Iris pigment epithelial cell (primary cell): ENCODE data around the gene GCAT.

Source experiments
- DNase-seq: peaks from one replicate; pipeline ENCODE4 v3.0.0-alpha.2; 2011; ENCODE audit warnings: low read depth

GCAT gene

DNA sequence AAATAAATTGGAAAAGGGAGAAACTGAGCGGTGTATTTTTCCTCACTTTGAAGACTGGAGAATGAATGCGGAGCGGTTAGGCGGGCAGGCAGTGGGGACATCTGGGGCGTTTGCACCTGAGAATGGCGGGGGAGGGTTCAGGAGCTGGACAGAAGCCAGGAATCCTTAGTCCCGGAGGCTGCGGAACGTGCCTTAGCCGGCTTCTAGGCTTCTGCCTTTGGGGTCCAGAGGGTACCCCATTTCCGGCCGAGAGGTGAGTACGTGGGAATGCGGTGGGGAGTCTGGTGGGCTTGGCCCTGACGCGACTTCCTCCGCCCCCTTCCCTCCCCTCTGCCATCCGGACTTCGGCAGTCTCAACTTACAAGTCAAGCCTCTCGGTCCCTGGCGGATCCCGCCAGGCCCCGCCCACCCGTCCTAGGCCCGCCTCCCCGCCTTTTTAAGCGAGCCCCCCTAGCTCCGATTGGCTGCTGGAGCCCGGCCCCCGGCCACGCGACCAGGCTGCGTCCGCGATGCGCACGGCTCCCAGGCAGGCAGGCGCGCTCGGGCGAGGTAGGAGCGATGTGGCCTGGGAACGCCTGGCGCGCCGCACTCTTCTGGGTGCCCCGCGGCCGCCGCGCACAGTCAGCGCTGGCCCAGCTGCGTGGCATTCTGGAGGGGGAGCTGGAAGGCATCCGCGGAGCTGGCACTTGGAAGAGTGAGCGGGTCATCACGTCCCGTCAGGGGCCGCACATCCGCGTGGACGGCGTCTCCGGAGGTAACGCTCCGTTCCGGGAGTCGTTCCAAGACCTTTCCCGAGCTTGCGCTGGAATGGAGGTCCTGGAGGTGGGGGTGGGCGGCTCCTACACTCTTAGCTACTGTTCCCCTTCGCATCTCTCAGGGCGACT is at the start of gene GCAT:
Gene GCAT (plus strand): TSS at position 525 of the 884 bp plus-strand sequence. CDS start 34 bp downstream, at position 559.
- DNase-seq = peak; percentile 98

DNA sequence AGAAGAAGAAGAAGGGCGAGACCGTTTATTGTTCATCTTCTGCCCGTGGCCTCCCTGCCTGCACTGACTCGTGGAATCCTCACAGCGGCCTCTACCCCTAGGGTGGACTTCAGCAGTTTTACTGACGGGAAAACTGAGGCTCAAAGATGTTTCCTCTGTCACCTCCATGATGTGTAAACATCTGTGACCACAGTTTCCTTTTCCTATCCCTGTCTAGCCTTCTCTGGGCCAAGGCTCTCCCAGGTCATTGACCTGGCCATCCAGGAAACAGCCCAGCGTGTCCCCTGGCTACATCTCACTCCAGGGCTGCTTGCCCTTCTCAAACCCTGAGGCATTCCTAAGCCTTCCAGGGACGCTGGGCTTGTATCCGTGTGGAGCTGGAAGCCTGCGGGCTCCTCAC is 49.0 kb upstream of the GCAT start:
- no peak for DNase-seq

GRCh38 chr22:37759281-37759680 is 48.5 kb upstream of the GCAT start:
- DNase-seq = no peak

- DNase-seq = no peak
Measured at GRCh38 chr22:37760152-37760551, 47.6 kb upstream of the GCAT start.

- DNase-seq = no peak
Measured at GRCh38 chr22:37762389-37762836, 45.3 kb upstream of the GCAT start.

- no peak for DNase-seq
Measured at GRCh38 chr22:37763012-37763411, 44.7 kb upstream of the GCAT start.

GRCh38 chr22:37763652-37764051 is 44.1 kb upstream of the GCAT start:
- no peak for DNase-seq

DNA sequence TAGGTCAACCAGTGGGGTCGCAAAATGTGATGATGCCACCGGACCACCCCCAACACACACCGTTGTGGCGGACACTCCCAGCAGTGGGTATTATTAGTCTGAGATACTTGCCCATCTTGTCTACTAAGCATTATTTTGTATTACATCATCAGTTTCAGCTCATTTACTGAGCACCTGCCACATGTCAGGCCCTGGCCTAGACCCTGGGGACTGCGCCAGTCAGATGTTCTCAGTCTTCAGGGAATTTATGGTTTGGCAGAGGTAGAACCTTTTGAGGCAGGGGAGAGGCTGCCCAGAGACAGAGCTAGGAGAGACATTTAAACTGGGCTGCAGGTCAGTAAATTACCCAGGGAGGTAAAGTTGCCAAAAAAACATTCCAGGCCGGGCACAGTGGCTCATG is 43.1 kb upstream of the GCAT start:
- DNase-seq = no peak

- no peak for DNase-seq
Measured at GRCh38 chr22:37765498-37765897, 42.2 kb upstream of the GCAT start.

GRCh38 chr22:37765953-37766576 is 41.7 kb upstream of the GCAT start:
- no peak for DNase-seq

DNA sequence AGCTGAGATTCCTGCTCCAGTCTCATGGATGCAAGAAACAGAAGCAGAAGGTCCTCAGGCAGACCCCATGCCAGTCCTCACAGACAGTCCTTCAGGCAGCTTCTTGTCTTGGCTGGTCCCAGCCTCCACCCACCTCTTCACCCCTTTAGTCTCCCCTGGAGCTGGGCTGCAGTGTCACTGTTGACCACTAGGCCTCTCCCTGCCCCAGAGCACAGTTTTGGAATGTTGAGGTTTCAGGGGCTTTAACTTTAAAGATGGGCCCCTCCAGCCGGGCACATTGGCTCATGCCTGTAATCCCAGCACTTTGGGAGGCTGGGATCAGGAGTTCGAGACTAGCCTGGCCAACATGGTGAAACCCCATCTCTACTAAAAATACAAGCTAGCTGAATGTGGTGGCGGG is 39.5 kb upstream of the GCAT start:
- no peak for DNase-seq

DNA sequence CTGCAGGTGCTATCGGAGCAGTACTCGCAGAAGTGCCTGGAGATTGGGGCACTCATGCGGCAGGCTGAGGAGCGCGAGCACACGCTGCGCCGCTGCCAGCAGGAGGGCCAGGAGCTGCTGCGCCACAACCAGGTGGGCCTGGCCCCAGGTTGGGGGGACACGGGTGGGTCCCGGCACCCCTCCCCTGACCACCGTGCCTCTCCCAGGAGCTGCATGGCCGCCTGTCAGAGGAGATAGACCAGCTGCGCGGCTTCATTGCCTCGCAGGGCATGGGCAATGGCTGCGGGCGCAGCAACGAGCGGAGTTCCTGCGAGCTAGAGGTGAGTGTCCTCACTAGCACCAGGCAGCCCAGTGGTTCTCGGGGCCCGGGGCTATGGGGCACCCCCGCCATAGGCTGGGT is 38.7 kb upstream of the GCAT start:
- DNase-seq = no peak

DNA sequence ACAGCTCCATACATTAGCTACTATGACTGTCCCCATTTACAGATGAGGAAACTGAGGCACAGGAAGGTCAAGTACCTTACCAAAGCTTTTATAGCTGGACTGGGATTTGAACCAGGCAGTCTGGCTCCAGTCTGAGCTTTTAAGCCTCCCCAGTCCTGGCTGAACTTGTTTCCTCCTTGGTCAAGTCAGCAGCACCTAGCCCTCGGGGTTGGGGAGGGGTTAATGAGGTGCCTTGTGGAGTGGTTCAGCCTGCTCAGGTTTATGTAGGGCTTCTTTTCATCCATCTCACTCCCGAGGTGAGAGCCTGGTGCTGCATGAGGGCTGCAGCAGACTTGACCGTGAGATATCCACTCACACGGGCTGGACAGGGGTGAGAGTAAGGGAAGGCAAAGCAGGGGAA is 36.7 kb upstream of the GCAT start:
- no peak for DNase-seq

GRCh38 chr22:37771702-37772427 is 35.9 kb upstream of the GCAT start:
- DNase-seq = no peak

DNA sequence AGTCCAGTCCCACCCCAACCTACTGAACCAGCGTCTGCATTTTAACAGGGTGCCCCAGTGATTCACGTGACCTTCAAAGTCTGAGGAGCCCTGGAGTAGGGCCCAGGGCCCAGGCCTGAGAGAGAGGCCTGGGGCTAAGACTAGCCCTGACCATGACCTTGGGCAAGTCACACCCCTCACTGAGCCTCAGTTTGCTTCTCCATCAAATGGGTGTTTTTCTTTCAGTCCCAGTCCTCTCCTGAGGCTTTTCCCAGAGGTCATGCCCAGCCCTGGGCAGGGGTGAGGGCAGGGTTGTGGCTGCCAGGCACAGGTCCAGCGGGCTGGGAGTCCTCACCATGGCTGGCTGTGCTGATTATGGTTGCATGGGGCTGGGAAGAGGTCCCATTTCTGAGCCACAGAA is 33.0 kb upstream of the GCAT start:
- DNase-seq = no peak

- peak; percentile 69 for DNase-seq
Measured at GRCh38 chr22:37775785-37776638, 31.7 kb upstream of the GCAT start.

DNA sequence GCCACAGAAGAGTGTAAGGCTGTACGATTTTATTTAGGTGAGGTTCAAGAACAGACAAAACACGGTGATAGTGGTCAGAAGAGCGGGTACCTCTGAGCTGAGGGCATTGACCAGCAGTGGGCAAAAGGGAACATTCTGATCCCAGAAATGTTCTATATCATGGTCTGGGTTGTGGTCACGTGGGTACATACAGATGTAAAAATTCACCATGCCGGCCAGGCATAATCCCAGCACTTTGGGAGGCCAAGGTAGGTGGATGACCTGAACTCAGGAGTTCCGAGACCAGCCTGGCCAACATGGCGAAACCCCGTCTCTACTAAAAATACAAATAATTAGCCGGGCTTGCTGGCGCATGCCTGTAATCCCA is 31.1 kb upstream of the GCAT start:
- no peak for DNase-seq

DNA sequence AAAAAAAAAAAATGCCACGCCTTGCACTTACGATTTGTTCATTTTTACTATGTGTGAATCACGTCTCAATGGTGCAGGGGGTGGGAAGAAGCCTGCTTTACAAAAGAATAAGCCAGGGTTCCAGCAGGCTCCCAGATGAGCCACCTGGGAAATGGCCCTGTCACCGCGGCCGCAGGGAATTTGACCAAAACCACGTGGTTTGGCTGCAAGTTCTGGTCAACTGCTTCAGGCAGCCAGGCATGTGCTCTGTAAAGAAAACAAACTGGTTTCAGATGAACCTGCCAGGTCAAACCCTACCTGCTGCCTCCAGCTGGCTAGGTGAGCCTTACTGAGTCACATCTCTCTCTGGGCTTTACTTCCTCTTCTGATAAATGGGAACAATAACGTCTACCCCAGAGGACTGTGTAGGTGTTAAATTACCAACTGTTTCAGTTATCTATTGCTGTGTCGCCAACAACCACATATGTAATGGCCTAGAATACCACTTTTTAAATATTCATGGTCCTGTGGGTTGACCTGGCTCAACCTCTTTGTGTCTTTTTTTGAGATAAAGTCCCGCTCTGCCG is 30.5 kb upstream of the GCAT start:
- peak; percentile 55 for DNase-seq

DNA sequence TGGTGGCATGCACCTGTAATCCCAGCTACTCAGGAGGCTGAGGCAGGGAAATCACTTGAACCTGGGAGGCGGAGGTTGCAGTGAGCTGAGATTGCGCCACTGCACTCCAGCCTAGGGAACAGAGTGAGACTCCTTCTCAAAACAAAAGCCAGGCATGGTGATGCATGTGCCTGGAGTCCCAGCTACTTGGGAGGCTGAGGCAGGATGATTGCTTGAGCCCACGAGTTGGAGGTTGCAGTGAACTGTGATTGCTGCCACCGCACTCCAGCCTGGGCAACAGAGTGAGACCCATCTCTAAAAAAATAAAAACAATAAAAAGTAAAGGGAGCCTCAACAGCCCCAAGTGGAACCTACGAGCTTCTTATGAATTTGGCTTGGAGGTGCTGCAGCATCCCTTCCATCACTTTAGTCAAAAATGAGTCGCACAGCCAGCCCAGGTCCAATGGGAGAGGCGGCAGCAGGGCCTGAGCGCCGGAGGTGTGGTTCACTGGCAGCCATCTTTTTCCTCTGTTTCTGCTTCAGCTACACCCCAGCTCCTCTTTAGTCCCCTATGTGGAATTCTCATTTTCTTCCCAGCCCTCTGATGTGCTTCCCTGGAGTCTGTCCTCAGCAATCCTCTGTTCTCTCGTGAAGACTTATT is 29.2 kb upstream of the GCAT start:
- DNase-seq = no peak

- DNase-seq = no peak
Measured at GRCh38 chr22:37781434-37782059, 26.2 kb upstream of the GCAT start.
